ENCODE measurements around the gene SLC9A5. TPM values are rescaled to one million over a fixed set of nuclear protein-coding genes. Genes with fewer than 3 reads are reported as not detected.

SLC9A5 gene
- total RNA-seq, 1 donor from 2014 or later: 0.60 TPM

GRCh38 chr16:67310561-67310960, 61.8 kb downstream of the SLC9A5 start:
- no peak for DNase-seq (ENCODE audit: low read depth in 2 of 2)

GRCh38 chr16:67311607-67312488, 63.1 kb downstream of the SLC9A5 start:
- peak; percentile 85 to 99 for DNase-seq (ENCODE audit: low read depth in 2 of 2)

- DNase-seq (ENCODE audit: low read depth in 2 of 2): peak in 1 of 2 donors; percentile 13
Measured at GRCh38 chr16:67312719-67313118, 63.9 kb downstream of the SLC9A5 start.

- DNase-seq (ENCODE audit: low read depth in 2 of 2): no peak
Measured at GRCh38 chr16:67317853-67318252, 69.1 kb downstream of the SLC9A5 start.

Other genes with a start within 250 kb of the SLC9A5 start
- gene CBFB, start 219.8 kb upstream of the SLC9A5 start, total RNA-seq: 35.9 and 40.8 TPM in 2 replicates
- 7.2 and 12.7 TPM in 2 replicates for gene PHAF1, start 139.0 kb upstream of the SLC9A5 start, total RNA-seq
- gene B3GNT9, start 98.0 kb upstream of the SLC9A5 start, total RNA-seq: 3.5 and 6.3 TPM in 2 replicates
- 10.7 and 16.3 TPM in 2 replicates for gene TRADD, start 89.1 kb upstream of the SLC9A5 start, total RNA-seq
- gene FBXL8, start 89.0 kb upstream of the SLC9A5 start, total RNA-seq: 4.1 and 5.6 TPM in 2 replicates
- gene HSF4, start 84.2 kb upstream of the SLC9A5 start, total RNA-seq: 1.3 and 2.0 TPM in 2 replicates
- 4.8 and 5.6 TPM in 2 replicates for gene NOL3, start 78.4 kb upstream of the SLC9A5 start, total RNA-seq
- 5.7 and 10.1 TPM in 2 replicates for gene MATCAP1, start 65.0 kb upstream of the SLC9A5 start, total RNA-seq
- 33.8 and 48.0 TPM in 2 replicates for gene EXOC3L1, start 58.8 kb upstream of the SLC9A5 start, total RNA-seq
- gene E2F4, start 56.8 kb upstream of the SLC9A5 start, total RNA-seq: 44.2 and 60.3 TPM in 2 replicates
- gene ELMO3, start 49.8 kb upstream of the SLC9A5 start, total RNA-seq: 0.44 and 0.99 TPM in 2 replicates
- 24.4 and 29.2 TPM in 2 replicates for gene TMEM208, start 21.8 kb upstream of the SLC9A5 start, total RNA-seq
- 12.0 and 23.4 TPM in 2 replicates for gene FHOD1, start 1.5 kb upstream of the SLC9A5 start, total RNA-seq
- 5.8 and 10.2 TPM in 2 replicates for gene PLEKHG4, start 30.6 kb downstream of the SLC9A5 start, total RNA-seq
- gene KCTD19, start 77.8 kb downstream of the SLC9A5 start, total RNA-seq: not detected in 2 replicates
- gene LRRC36, start 77.8 kb downstream of the SLC9A5 start, total RNA-seq: not detected in 2 replicates
- 0.22 TPM in 1 of 2 replicates, not detected in the other for gene TPPP3, start 144.5 kb downstream of the SLC9A5 start, total RNA-seq
- gene ZDHHC1, start 167.5 kb downstream of the SLC9A5 start, total RNA-seq: 2.6 and 3.5 TPM in 2 replicates
- gene HSD11B2, start 182.1 kb downstream of the SLC9A5 start, total RNA-seq: not detected in 2 replicates
- gene ATP6V0D1, start 232.2 kb downstream of the SLC9A5 start, total RNA-seq: 92.1 and 95.2 TPM in 2 replicates
- gene AGRP, start 234.6 kb downstream of the SLC9A5 start, total RNA-seq: not detected in 2 replicates

Measured in lung microvascular endothelial cell (primary cell).